Tibial nerve (tissue), 4 donors: ENCODE results near the gene DDOST. TPM values are rescaled to one million over a fixed set of nuclear protein-coding genes. Genes with fewer than 3 reads are reported as not detected.

Source experiments
- DNase-seq, 2 donors: peaks; one replicate each; pipeline ENCODE4 v3.0.0-alpha.2; 2019; ENCODE audit warnings: low spot score in 2 of 2
- H3K27ac ChIP-seq, 4 donors: fragments of 200-600 bp; sonication (generic) in 3 of 4; one replicate each; pipeline ENCODE4 v1.5.1; 2017 to 2019; ENCODE audit warnings: mild to moderate bottlenecking in 1 of 4
- H3K27me3 ChIP-seq, 2 donors: fragments of 200-600 bp; sonication (generic) in 1 of 2; one replicate each; pipeline versions ENCODE4 v1.5.1 to v1.6.0; 2017 to 2019
- H3K36me3 ChIP-seq, 3 donors: fragments of 200-600 bp; sonication (generic); one replicate each; pipeline ENCODE4 v1.5.1; 2018 to 2019
- H3K4me1 ChIP-seq, 4 donors: fragments of 200-600 bp; sonication (generic) in 3 of 4; one replicate each; pipeline ENCODE4 v1.5.1; 2017 to 2019
- H3K4me3 ChIP-seq, 4 donors: fragments of 200-600 bp; sonication (generic) in 3 of 4; one replicate each; pipeline ENCODE4 v1.5.1; 2017 to 2019; ENCODE audit warnings: mild to moderate bottlenecking in 1 of 4, moderate library complexity in 1 of 4
- H3K9me3 ChIP-seq, 4 donors: fragments of 200-600 bp; sonication (generic) in 3 of 4; one replicate each; pipeline ENCODE4 v1.5.1; 2017 to 2019
- EP300 ChIP-seq, 2 donors: sonication (generic); formaldehyde crosslinking; IDR thresholded peaks; one replicate each; pipeline ENCODE4 v1.6.1; 2017; ENCODE audit warnings: antibody characterized with exemption in 2 of 2, mild to moderate bottlenecking in 1 of 2
- POLR2A ChIP-seq, 2 donors: fragments of 450-650 bp; IDR thresholded peaks; one replicate each; pipeline ENCODE4 v1.6.1; 2017; ENCODE audit warnings: antibody characterized with exemption in 2 of 2, mild to moderate bottlenecking in 2 of 2, moderate library complexity in 2 of 2
- WGBS, 2 donors: methylation state at CpG; one replicate each; pipeline ENCODE4 v1.1.5; 2018; 5-methylcytosine and 5-hydroxymethylcytosine counted together
- total RNA-seq, 4 donors: library from RNA; depleted of rRNA; stranded (reverse); fragments of >200 nt; gene quantifications; one replicate each; pipeline ENCODE4 v1.1.0, GENCODE V29; 2016
- TF ChIP-seq, protein P1 (sequence below), 5 experiments: fragments of 200-600 bp in 3 of 5; fragments of 450-650 bp in 2 of 5; sonication (generic) in 3 of 5; IDR thresholded peaks; one replicate each; pipeline ENCODE4 v1.5.1; 2016 to 2019; ENCODE audit warnings: antibody characterized with exemption in 5 of 5, mild to moderate bottlenecking in 3 of 5, moderate library complexity in 2 of 5

DDOST gene
- total RNA-seq, 4 donors from 2014 or later = 79.7 to 115 (median 99.6) TPM

DNA sequence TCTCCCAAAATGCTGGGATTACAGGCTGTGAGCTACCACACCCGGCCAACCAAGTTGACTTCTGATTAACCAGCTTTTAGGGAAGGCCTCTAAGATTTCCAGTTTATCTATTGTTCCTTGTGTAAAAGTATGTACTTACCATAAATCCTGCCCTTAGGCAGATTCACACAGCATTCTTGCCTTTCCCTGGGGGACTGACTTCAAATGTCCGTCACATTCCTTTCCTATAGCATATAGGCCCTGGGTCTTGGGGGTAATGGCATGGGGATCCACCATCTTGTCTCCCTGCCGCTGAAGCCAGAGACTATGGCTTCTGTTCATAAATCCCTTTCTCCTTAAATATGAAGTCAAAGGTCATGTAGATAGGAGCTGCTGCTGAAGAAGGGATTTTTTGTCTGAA lies 28.8 kb downstream of the DDOST start:
- Histone ChIP-seq H3K27ac (no peak overlapping the region), H3K4me3 (no peak overlapping the region), H3K9me3 (no peaks in the 10 kb centered on the region), H3K27me3 (peaks cover 0 to 10% of the 10 kb centered on the region in 2 donors), H3K36me3 (peaks cover 0 to 8% (median 0%) of the 10 kb centered on the region in 3 donors), H3K4me1 (peaks cover 0 to 32% (median 12%) of the 10 kb centered on the region in 4 donors)
- 74 to 75% methylated on average over 3 of the region's 3 CpGs for WGBS, 2 donors
- TF ChIP-seq POLR2A (IDR thresholded peaks at IDR 0.05) (no peak), EP300 (IDR thresholded peaks at IDR 0.05) (no peak)
- DNase-seq = no peak

DNA sequence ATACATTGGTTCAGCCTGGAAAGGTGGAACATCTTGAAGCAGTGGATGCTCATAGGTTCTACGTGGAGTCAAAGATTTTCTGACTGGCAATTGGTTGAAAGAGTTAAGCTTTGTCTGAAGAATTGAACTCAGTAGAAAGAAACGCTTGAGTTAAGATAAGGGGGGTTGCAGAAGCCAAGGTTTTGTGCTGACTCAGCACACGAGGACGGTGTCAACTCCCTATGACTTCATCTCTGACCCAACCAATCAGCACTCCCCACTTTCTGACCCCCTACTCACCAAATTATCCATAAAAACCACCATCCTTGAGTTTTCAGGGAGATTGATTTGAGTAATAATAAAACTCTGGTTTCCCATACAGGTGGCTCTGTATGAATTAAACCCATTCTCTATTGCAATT lies 30.4 kb downstream of the DDOST start:
- H3K36me3 ChIP-seq = no peaks in the 10 kb centered on the region
- DNase-seq = no peak
- WGBS, 2 donors = 31 to 48% methylated on average over 4 of the region's 4 CpGs
- peaks cover 0 to 23% (median 12%) of the 10 kb centered on the region in 4 donors for H3K4me1 ChIP-seq
- H3K27me3 ChIP-seq = peaks cover 0 to 10% of the 10 kb centered on the region in 2 donors
- H3K9me3 ChIP-seq = no peaks in the 10 kb centered on the region
- TF ChIP-seq, protein P1, sequence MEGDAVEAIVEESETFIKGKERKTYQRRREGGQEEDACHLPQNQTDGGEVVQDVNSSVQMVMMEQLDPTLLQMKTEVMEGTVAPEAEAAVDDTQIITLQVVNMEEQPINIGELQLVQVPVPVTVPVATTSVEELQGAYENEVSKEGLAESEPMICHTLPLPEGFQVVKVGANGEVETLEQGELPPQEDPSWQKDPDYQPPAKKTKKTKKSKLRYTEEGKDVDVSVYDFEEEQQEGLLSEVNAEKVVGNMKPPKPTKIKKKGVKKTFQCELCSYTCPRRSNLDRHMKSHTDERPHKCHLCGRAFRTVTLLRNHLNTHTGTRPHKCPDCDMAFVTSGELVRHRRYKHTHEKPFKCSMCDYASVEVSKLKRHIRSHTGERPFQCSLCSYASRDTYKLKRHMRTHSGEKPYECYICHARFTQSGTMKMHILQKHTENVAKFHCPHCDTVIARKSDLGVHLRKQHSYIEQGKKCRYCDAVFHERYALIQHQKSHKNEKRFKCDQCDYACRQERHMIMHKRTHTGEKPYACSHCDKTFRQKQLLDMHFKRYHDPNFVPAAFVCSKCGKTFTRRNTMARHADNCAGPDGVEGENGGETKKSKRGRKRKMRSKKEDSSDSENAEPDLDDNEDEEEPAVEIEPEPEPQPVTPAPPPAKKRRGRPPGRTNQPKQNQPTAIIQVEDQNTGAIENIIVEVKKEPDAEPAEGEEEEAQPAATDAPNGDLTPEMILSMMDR (IDR thresholded peaks at IDR 0.05) = no peak
- TF ChIP-seq EP300 (IDR thresholded peaks at IDR 0.05) = no peak
- TF ChIP-seq POLR2A (IDR thresholded peaks at IDR 0.05) = no peak
- H3K27ac ChIP-seq = no peak overlapping the region
- H3K4me3 ChIP-seq = no peak overlapping the region

DNA sequence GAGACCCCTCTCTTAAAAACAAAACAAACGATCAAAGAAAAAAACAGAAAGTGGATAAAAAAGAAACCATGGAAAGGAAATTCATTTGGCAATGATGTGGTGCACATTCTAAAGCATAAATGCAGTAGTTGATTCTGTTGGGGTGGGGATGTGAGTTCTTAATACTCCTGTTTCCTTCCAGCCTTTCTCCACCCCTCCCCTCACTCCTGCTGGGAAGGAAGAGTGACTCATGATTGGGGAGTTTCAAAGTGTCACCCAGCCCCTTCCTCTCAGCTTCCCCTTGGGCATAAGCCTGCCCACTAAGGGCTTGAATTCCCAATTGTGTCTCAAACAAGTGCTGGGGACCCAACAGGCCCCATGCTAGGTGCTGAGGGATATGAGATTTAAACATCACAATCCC lies 34.6 kb downstream of the DDOST start:
- Histone ChIP-seq H3K36me3 (no peaks in the 10 kb centered on the region), H3K27ac (no peak overlapping the region), H3K4me1 (no peaks in the 10 kb centered on the region), H3K4me3 (no peak overlapping the region), H3K9me3 (no peaks in the 10 kb centered on the region), H3K27me3 (peaks cover 0 to 17% of the 10 kb centered on the region in 2 donors)
- WGBS, 2 donors = 49 to 58% methylated on average over 1 of the region's 1 CpG
- no peak for DNase-seq
- TF ChIP-seq, protein P1 (IDR thresholded peaks at IDR 0.05) = no peak
- TF ChIP-seq EP300 (IDR thresholded peaks at IDR 0.05) (no peak), POLR2A (IDR thresholded peaks at IDR 0.05) (no peak)

DNA sequence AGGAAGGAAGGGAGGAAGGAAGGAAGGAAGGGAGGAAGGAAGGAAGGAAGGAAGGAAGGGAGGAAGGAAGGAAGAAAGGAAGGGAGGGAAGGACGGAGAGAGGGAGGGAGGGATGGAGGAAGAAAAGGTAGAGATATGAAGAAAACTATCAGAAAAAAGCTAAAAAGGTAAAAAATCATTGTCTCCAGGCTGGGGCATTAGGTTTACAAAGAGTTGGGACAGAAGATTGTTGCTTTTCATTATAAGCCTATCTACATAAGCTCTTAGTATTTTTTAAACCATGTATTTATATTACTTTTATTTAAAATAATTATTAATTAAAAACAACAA lies 35.1 kb downstream of the DDOST start:
- no peak for DNase-seq
- Histone ChIP-seq H3K4me1 (no peaks in the 10 kb centered on the region), H3K4me3 (no peak overlapping the region), H3K27me3 (peaks cover 0 to 17% of the 10 kb centered on the region in 2 donors), H3K9me3 (no peaks in the 10 kb centered on the region), H3K36me3 (no peaks in the 10 kb centered on the region), H3K27ac (no peak overlapping the region)
- TF ChIP-seq EP300 (IDR thresholded peaks at IDR 0.05) (no peak), POLR2A (IDR thresholded peaks at IDR 0.05) (no peak)
- TF ChIP-seq, protein P1 (IDR thresholded peaks at IDR 0.05) = no peak
- 43 to 65% methylated on average over 1 of the region's 1 CpG for WGBS, 2 donors

DNA sequence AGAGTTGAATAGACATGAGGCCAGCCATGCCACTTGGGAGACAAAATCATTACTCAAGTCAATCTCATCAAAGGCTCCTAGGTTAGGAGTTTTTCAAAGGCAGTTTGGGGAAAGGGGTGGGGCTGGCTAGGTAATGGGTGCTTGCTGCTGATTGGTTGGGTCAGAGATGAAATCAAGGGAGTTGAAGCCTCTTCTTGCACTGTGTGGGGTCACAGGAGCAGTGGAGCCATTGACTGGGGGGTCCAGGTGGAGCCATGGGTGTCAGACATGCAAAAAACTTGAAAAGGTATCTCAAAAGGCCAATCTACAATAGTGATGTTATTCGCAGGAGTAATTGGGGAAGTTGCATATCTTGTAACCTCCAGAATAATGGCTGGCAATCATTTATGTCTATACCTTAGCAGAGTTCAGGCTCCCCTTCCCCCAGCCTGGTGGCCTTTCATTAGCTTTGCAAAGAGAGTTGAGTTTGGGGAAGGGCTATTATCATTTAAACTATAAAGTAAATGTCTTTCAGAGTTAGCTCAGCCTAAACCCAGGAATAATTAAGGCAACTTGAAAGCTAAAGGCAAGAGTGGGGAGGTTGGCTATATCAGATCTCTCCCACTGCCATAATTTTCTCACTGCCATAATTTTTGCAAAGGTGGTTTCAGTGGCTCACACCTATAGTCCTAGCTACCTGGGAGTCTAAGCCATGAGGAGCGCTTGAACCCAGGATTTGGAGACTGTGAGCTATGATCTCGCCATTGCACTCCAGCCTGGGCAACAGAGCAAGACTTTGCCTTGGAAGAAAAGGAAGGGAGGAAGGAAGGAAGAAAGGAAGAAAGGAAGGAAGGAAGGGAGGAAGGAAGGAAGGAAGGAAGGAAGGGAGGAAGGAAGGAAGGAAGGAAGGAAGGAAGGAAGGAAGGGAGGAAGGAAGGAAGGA lies 35.7 kb downstream of the DDOST start:
- H3K4me1 ChIP-seq = no peaks in the 10 kb centered on the region
- 78 to 82% methylated on average over 3 of the region's 3 CpGs for WGBS, 2 donors
- TF ChIP-seq, protein P1 (IDR thresholded peaks at IDR 0.05) = no peak
- TF ChIP-seq EP300 (IDR thresholded peaks at IDR 0.05) (no peak), POLR2A (IDR thresholded peaks at IDR 0.05) (no peak)
- H3K9me3 ChIP-seq = no peaks in the 10 kb centered on the region
- no peaks in the 10 kb centered on the region for H3K36me3 ChIP-seq
- H3K27ac ChIP-seq = no peak overlapping the region
- DNase-seq = no peak
- no peak overlapping the region for H3K4me3 ChIP-seq
- peaks cover 0 to 11% of the 10 kb centered on the region in 2 donors for H3K27me3 ChIP-seq
